HG03196 (cell line): ENCODE results near the gene GPER1.
A peak's percentile ranks its signal among the peaks of the same experiment; 100 is the strongest.

ENCODE experiments used
- ATAC-seq: cut with Tn5 transposase; IDR thresholded peaks from one replicate; pipeline ENCODE4 v1.9.1; 2021; ENCODE audit not compliant: unreplicated experiment

GPER1 gene

DNA sequence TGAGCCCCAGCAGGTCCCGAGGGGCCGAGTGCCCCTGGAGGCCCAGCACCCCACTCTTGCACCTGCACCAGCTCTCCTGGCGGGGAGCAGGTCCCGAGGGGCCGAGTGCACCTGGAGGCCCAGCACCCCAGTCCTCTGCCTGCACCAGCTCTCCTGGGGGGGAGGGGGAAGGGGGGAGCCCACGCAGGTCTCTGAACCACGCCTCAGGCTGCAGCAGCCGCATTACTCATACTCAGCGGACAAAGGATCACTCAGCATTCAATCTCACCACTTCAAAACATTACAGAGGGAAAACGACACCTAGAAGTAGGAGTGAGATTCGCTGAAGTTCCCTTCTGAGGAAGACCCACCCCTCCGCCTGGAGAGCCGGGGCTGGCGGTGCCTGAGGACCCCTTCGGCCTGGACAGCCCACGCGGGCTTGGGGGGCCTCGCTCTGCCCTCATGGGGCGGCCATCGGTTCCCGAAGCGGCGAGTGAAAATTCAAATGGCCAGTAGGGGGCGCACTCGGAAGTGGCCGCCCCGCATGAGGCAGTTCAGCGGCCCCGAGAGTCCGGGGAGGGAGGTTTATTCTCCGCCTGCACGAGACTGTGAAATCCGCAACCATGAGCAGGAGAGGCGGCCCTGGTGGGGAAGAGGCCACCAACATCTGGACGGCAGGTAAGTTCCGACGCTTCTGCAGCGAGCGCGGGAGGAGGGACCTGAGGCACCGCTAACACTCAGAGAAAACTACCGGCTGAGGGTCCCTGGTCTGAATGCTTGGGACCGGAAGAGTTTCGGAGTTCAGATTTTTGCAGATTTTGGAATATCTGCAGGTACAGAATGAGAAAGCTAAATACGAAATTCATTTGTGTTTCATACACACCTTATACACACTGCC, 1.1 kb upstream of the GPER1 start:
- peak; percentile 57 for ATAC-seq

DNA sequence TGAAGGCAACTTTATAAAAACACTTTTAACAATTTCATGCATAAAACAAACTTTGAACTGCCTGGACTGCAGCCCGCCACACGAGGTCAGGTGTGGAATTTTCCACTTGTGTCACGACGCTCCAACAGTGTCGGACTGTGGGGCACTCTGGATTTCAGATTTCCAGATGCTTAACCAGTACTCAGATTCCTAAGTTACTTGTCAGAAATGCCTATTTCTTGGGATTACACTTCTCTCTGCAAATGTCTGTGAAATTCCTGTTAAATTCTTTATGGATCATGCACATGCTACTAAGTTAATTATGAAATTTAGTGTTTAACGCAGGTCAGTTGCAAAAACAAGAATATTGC, 473 bp upstream of the GPER1 start:
- no peak for ATAC-seq

DNA sequence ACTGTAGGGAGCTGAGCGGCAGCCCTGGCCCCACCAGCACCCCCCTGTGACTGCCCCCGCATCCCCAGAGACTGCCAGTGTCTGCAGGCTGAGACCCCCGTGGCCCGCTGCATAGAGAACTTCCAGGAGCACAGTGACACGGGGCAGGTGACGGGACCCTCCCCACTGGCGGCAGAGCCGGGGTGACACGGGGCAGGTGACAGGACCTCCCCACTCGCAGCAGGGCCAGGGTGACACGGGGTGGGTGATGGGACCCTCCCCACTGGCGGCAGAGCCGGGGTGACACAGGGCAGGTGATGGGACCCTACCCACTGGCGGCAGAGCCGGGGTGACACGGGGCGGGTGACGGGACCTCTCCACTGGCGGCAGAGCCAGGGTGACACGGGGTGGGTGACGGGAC, 2.3 kb downstream of the GPER1 start:
- ATAC-seq: no peak

DNA sequence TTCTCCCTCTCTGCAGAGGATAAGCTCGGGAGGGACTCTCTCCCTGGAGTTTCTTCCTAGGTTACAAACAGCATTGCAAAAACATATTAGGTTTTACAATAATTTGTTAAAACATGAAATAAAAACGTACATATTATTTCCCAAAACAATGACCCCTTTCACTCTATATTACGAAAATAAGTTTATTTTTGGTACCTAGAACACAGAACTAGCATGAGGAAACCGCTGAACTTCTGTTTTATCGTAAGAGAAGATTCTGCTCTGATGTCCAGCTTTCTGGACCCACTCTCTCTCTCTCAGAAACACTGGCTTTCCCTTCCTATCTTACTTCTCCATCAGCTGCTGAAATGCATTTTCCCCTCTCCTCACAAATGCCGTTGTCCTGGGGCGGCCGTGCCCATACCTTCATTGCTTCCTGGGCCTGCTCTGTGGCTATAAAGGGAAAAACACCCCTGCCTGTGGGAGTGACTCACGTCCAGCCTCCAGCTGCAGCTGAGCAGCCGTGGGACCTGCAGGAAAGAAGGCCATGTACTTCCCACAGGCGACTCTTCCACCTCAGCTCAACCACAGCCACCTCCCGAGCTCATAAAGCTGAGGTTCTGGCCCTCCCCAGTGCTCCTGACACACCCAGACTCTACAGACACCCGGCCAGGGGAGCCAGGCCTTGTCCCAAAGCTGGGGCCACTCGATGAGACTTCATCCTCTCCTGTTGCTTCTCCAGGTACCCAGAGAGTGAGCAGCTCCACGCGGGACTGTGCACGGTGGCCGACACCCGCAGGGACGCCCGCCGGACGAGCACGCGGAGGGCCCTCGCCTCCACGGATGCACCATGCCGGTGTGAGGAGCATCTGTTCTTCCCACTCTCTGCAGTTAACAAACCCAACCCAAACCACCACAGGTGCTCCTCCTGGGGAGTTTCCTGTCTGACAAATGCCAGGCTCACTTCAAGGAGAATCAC, 3.1 kb downstream of the GPER1 start:
- ATAC-seq: no peak

DNA sequence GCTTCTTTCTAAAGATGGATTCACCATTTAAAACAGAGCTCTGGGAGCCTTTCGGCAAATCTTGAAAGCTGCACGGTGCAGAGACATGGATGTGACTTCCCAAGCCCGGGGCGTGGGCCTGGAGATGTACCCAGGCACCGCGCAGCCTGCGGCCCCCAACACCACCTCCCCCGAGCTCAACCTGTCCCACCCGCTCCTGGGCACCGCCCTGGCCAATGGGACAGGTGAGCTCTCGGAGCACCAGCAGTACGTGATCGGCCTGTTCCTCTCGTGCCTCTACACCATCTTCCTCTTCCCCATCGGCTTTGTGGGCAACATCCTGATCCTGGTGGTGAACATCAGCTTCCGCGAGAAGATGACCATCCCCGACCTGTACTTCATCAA, 3.7 kb downstream of the GPER1 start:
- no peak for ATAC-seq

DNA sequence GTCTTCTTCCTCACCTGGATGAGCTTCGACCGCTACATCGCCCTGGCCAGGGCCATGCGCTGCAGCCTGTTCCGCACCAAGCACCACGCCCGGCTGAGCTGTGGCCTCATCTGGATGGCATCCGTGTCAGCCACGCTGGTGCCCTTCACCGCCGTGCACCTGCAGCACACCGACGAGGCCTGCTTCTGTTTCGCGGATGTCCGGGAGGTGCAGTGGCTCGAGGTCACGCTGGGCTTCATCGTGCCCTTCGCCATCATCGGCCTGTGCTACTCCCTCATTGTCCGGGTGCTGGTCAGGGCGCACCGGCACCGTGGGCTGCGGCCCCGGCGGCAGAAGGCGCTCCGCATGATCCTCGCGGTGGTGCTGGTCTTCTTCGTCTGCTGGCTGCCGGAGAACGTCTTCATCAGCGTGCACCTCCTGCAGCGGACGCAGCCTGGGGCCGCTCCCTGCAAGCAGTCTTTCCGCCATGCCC, 4.3 kb downstream of the GPER1 start:
- ATAC-seq: no peak

DNA sequence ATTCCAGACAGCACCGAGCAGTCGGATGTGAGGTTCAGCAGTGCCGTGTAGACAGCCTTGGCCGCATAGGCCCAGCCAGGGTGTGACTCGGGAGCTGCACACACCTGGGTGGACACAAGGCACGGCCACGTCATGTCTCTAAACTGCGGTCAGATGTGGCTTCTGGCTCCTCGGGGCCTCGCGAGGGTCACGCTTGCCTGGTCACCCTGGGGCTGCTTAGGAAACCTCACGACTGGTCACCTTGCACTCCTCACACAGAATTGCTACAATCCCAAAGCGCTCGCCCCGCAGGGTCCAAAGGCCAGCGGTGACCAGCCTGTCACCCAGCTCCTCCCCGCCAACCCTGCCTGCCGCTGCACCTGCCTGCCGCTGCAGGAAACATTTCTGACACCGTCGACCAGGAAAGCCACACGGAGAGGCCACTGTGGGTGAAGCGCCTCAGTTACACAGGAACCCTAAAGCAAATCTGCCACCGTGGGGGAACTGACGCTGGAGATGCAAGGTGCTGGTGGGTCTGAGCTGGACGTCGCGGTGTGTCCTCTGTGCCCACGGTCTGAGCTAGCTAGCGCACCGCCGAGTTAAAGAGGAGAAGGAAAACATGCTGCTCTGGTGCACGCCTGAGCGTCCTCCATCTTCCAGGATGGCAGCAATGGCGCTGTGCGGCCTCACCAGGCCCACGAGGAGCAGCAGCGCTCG, 5.0 kb downstream of the GPER1 start:
- no peak for ATAC-seq

DNA sequence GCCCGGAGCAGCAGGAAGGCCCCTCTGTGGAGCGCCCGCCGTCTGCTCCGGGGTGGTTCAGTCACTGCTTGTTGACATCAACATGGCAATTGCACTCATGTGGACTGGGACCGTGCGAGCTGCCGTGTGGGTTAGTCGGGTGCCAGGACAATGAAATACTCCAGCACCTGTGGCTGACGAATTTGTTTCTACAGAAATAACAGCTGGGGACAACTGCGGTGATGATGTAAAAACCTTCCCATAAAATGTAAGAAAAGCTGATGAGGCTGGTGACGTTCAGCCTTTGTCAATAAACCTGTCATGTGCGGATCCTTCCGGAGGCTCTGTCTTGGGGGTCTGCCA, 5.6 kb downstream of the GPER1 start:
- ATAC-seq: no peak

DNA sequence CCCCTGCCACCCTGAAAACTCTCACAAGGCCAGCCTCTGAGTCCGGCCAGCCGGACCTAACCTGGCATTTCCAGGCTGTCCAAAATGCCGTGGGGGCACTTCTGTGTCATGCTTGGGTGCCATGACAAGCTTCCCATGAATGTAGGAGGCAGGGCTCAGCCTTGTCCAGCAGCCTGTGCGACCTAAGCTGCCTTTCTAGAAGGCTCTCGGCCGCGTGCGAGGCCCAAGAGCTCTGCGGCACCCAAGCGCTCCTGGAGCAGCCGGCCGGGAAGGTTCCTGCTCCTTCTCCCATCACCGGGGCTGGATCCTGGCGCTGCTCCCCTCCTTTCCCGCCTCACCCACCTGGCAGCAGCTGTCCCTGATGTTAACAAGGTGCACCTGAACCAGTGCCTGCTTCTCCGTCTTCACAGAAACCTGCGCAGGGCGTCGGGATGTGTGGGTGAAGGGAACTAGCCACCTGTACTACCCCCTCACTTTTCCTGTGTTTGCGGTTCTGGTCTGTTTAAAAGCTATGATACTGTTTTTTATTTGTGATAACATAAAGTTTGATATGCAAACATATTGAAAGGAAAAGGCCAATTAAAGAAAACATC, 6.1 kb downstream of the GPER1 start:
- no peak for ATAC-seq

DNA sequence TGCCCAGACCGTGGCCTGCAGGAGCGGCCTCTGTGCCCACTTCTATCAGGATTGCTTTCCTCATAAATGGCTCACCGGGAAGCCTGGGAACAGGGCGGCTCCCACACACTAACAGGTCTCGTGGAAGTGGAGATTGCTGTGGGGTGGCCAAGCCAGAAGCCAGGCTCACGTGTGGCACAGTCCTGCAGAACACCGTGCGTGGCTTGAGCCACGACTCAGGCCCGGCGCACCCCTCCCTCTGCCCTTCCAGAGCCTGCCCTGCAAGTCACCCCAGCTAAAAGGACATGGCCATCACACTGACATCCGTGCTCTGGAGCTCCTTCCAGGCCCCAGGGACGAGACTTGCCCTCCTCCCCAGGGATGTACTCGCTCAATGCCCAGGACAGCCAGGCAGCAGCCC, 7.0 kb downstream of the GPER1 start:
- ATAC-seq: no peak

DNA sequence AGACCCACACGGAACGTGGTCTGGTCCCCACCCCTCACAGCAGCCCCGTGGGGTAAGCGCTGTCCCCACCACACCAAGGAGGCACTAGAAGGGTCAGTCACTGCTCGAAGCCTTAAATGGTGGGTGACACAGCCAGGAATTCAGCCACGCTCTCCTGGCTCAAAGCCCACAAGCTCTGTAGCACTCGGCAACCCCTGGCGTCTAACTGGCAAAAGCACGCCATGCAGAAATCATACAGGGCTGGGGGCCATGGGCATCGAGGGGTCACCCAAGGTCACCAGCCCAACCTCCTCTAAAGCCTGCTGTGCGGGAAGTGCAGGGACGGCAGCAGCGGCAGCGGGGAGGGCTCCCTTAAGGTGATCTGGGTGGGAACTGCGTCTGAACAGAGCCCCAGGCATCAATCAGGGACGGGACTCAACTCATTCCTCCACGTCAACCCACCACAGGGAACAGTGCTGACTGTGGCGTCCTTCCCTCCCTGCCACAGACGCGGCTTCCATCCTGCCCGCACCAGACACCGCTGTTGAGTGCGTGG, 7.8 kb downstream of the GPER1 start:
- ATAC-seq: no peak

DNA sequence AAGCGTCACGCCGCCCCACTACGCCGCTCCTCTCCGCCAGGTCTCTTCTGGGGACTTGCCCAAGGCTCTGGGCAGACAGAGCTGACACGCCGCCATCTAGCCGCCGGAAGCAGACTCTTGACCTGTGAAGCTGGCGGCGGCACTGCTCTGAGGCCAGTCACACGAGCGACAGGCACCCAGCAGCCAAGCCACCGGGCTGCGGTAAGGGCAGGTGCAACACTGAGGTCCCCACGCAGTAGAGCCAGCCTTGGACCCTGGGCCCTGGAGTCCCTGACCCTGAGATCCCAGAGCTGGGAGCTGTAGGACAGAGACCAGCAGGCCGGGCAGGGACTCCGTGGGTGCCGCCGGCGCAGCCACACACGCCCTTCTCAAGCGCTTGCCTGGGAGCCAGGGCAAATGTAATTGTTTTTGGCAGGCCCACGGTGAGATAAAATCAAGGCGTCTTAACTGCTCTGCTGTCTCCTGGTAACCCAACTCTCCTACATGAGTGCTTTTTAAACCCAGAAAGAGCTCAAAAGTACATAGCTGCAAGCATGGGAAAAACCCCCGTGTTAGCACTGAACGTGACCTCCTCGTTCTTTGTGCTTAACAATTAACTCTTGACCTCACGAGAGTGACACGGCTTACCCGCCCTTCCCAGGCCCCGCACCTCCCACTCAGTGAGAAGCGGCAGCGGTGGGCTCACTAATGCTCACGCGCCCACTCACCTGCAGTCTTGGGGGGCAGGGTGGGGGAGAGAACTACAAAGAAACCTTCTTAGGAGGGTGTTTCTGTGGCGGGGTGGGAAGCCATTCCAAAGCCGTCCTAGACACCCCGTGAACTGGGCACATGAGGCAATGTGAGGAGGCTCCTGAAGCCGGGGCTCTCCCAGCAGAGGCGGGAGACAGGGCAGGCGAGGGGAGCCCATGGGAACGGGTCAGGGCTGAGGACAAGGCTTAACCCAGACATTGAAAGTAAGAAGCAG, 8.5 kb downstream of the GPER1 start:
- ATAC-seq: no peak

DNA sequence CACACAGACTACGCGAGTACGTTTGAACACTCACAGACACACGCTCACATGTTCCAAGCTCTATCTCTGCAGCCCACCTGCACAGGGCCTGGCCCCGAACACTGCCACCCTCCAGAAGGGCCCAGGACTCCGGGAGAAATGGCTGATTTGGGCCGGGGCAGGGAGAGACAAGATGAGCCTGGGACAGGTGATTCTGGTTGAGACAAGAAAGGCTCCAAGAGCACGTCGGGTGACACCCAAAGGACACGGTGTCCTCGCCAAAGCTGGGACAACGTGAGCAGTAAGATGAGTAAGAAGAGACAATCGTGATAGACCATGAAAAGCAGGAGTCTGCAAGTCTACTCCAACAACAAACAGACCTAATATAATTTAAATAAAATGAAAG, 9.2 kb downstream of the GPER1 start:
- no peak for ATAC-seq

DNA sequence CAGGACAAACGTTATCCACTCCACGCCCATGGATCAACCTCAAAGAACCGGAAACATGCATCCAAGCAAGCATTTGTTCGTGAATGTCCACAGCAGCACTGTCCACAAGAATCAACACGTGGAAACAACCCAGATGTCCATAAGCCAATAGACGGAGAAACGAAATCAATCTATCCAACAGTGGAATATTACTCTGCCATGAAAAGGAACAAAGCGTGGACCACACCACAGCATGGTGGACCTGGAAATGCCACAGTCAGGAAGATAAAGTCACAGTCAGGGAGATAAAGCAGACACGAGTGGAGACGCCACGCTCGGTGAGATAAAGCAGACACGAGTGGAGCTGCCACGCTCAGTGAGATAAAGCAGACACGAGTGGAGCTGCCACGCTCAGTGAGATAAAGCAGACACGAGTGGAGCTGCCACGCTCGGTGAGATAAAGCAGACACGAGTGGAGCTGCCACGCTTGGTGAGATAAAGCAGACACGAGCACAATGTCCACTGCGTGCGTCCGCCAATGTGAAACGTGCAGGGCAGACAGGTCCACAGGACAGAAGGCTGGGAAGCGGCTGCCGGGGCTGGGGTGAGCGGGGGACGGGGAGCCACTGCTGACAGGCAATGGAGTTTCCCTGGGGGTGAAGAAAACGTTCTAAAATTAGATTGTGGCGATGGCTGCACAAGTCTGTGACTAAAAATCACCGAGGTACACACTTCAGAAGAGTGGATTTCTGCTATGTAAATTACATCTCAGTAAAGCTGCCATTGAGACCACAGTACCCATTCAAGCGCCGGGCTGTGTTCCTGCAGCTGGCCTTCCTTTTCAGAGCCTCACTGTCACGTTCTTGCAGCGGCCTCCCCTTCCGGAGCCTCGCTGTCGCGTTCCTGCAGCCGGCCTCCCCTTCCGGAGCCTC, 10.6 kb downstream of the GPER1 start:
- no peak for ATAC-seq

DNA sequence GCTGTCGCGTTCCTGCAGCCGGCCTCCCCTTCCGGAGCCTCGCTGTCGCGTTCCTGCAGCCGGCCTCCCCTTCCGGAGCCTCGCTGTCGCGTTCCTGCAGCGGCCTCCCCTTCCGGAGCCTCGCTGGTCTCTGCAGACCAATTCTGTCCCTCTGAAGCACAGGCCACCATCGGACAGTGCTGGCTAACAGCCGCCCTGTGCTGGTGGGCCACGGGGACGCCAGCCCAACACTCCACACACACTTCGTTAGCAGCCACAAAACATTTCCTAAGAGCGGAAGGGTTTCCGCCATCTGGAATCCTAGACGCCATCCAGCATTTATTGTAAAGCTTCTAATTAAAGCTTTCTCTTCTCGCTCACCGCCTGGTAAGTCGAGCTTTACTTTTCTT, 11.2 kb downstream of the GPER1 start:
- no peak for ATAC-seq

DNA sequence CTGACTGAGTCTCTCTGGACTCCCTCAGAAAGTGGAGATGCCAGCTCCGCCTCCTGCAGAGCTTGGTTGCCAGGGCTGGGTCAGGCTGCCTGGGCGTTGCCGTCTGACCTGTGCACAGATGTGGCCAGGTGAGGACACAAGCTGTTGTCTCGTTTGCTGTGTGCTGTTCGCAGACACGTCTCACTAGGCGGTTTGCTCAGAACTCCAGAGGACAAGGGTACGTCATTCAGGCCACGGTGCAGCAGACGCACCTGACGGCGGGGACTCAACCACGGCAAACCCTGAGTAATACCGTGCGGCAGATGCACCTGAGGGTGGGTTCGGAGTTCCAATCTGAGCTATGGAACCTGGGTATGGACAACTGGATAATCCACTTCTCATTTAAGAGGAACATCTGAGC, 11.7 kb downstream of the GPER1 start:
- ATAC-seq: no peak

DNA sequence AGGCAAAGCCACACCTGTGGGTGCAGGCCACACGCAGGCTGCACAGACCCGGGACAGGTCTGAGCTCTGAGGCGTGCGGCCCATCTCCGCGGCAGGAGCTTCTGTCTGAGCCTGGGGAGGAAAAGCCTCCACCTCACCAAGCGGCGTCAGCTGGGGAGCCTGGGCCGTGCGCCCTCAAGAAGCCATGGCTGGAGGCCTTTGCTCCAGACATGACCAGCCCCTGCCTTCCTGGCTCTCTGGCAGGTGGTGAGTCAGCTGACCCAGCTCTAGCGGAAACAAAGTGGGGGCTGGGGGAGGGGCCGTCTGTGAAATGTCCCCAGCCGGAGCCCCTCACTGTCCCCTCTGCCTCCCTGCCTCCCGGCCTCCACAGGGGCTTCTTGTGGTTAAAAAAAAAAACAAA, 12.5 kb downstream of the GPER1 start:
- ATAC-seq: no peak

DNA sequence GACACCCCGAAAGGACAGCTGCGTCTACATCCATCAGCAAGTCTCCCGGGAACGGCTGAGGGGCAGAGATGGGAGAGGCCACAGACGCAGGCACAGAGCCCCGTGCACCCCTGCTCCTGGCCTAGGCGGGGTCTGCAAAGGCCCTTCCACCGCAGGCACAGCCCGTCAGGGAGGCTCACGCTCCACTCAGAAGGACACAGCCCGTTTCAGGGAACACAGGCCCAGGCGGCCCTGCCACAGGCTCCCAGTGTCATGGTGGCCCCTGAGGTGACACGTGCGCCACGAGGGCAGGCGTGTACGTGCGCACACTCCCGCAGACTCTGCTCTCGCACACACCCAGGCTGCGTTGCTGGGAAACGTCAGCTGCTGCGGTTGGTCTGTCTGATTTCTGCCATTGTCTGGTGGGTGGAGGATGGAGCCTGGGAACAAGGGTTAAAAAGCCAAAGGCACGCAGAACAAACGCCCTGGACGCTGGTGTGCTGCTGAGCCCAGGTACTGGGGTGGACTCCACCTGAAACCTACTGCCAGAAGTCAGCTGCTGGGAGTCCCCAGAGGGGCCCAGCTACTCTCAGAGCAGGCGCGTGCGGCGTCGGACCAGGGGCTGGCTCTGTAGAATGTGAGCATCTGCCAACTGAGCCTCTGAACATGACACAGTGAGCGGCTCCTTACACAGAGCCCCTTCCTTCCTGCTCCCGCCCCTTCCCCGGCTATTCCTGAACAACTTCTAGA, 13.1 kb downstream of the GPER1 start:
- no peak for ATAC-seq
